ENCODE measurements around the gene CAPN8.
"Not testable (repeated sequence)": the region's sequence is repeated elsewhere in the genome, so short reads cannot be mapped to it uniquely, and the experiment has no call there.

The CAPN8 gene

GRCh38 chr1:223519116-223519515 lies 146.4 kb downstream of the CAPN8 start:
- DNase-seq: no peak

- not testable (repeated sequence) for DNase-seq
Measured at GRCh38 chr1:223518553-223518952, 146.9 kb downstream of the CAPN8 start.

DNA sequence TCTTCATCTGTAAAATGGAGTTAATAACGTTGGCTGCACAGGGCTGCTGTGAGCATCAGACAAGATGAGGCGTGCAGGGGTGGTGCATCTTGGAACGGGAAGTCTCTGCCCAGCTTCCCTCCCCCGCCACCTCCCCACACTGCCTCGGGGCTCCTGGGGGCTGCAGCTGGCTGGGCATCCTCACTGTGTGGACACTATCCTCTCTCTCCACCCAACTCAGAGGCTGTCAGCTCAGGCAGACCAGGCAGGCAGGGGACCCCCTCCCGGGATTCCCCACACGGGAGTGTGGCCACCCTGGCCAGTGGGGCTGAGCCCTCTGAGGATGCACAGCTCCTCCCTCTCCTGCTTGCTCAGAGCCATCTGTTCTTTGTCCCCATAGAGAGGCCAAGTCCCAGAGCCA lies 149.6 kb downstream of the CAPN8 start:
- no peak for DNase-seq

- peak; percentile 24 for DNase-seq
Measured at GRCh38 chr1:223515421-223515820, 150.1 kb downstream of the CAPN8 start.

DNA sequence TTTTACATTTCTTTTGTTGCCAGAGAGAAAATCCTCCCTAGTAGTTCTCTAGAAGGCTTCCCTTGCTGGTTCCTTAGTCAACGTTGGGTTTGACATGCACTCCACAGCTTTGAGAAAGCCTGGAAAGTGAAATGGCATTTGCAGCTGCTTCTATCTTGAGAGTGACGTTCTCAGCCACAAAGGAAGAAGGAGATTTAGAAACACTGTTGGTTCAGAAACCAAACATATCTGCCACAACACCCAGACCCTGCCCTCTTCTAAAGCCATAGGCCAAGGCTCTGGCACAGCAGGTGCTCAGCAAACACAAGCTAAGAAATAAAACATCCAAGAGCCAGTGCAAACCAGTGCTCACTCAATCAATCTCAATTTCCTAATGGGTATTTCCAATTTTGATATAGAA lies 150.9 kb downstream of the CAPN8 start:
- no peak for DNase-seq

DNA sequence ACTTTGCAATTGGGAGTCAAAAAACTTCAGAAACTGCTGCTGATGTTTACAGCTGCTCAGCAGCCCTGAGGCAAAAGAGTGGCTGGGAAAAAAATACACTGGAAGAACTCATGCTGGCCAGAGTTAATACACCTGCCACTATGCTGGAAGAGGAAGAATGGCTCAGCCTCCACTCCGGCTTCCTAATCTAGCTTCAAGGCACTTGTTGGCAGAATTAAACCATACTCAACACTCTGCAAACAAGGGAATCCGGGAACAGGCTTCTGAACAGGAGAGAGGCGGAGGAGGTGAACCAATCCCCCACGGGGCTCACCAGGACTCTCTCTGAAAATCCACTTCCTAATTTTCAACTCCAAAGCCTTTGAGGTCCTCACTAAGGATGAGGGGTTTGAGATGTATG lies 152.2 kb downstream of the CAPN8 start:
- no peak for DNase-seq

GRCh38 chr1:223512057-223512456 lies 153.4 kb downstream of the CAPN8 start:
- no peak for DNase-seq

GRCh38 chr1:223508796-223509195 lies 156.7 kb downstream of the CAPN8 start:
- DNase-seq: no peak

GRCh38 chr1:223504741-223505140 lies 160.8 kb downstream of the CAPN8 start:
- DNase-seq: no peak

DNA sequence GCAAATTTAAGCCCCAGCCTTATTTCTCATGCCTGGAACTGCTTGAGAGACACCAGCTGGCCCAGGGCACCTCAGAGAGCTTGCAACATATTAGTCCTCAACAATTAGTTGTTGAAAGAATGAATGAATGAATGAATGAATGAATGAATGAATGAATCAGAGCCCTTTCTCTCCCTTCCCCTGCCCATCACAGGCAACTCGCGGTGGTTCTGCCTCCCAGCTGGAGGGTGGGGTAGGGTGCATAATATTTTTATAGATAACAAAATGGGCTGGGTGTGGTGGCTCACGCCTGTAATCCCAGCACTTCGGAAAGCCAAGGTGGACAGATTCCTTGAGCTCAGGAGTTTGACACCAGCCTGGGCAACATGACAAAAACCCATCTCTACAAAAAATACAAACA lies 162.2 kb downstream of the CAPN8 start:
- no peak for DNase-seq

GRCh38 chr1:223500560-223501425 lies 164.7 kb downstream of the CAPN8 start:
- no peak for DNase-seq

GRCh38 chr1:223496883-223497282 lies 168.6 kb downstream of the CAPN8 start:
- no peak for DNase-seq

GRCh38 chr1:223494926-223495645 lies 170.4 kb downstream of the CAPN8 start:
- DNase-seq: no peak

DNA sequence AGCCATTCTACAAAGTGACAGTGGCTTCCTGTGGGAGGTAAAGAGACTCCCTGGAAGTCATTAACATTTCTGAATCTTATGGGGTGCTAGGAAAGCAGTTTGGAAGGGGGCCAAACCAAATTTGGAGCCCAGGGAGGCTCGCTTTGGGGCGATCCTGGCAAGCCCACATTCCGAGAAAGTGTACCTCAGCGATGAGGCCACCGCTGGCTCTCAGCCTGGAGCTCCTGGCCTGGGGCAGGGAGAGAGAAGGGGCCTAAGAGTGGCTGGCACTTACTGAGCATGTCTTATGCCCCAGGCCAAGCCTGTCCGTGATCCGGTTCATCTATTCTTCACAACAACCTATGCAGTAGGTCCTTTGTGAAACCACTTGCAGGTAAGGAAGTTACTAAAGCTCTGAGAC lies 173.5 kb downstream of the CAPN8 start:
- no peak for DNase-seq

Data from activated naive CD4-positive, alpha-beta T cell treated with Interleukin-2 at 50 U/mL for 16 hours (primary cell).